NCI-H460 (cell line): ENCODE results near the gene B4GALNT1. TPM values are rescaled to one million over a fixed set of nuclear protein-coding genes. Genes with fewer than 3 reads are reported as not detected.
"Not testable (repeated sequence)": the region's sequence is repeated elsewhere in the genome, so short reads cannot be mapped to it uniquely, and the experiment has no call there.

Experiments
- DNase-seq: peaks from one replicate; pipeline ENCODE4 v3.0.0-alpha.2; 2016; ENCODE audit warnings: low read depth; ENCODE audit errors: extremely low read depth
- total RNA-seq: library from RNA; depleted of rRNA; stranded (reverse); fragments of >200 nt; shearing (Covaris generic); gene quantifications from 2 replicates; pipeline ENCODE4 v1.2.3, GENCODE V29; 2014

B4GALNT1 gene
- total RNA-seq, 1 experiment from 2014 or later, result 43.1 TPM

- peak; percentile 46 for DNase-seq
Observed at GRCh38 chr12:57621497-57622292, 11.3 kb downstream of the B4GALNT1 start.

- DNase-seq, result no peak
Observed at GRCh38 chr12:57620936-57621496, 12.0 kb downstream of the B4GALNT1 start.

- no peak for DNase-seq
Observed at GRCh38 chr12:57620245-57620935, 12.6 kb downstream of the B4GALNT1 start.

- DNase-seq, result no peak
Observed at GRCh38 chr12:57619434-57620244, 13.4 kb downstream of the B4GALNT1 start.

DNA sequence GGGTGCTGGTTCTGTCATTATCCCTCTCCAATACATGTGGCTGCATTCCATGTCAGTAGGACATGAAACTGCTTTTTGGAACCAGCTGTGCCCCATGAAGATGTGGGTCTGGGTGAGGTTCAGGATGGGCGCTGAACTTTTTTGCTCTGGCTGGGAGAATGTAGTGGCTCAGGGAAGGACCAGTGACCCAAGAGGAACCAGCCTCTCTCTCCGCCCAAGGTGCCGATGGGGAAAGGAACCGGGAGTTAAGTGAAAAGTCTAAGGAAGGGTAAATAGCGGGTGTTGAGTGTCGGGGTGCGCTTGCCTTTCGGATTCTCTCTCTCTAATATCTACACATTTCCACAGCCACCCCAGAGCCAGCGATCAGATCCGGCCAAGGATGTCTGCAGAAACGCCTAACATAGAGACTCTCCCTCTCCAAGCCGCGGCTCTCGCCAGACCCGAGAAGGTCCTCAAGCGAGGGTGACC, 14.0 kb downstream of the B4GALNT1 start:
- no peak for DNase-seq

DNA sequence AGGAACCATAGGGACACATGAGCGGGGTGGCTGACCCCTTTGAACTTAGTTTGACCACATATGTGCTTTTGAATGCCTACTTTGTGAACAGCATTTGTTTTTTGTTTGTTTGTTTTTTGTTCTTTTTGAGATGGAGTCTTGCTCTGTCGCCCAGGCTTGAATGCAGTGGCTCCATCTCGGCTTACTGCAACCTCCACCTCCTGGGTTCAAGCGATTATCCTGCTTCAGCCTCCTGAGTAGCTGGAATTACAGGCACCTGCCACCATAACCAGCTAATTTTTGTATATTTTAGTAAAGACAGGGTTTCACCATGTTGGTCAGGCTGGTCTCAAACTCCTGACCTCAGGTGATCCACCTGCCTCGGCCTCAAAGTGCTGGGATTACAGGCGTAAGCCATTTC, 14.6 kb downstream of the B4GALNT1 start:
- DNase-seq, result not testable (repeated sequence)

DNA sequence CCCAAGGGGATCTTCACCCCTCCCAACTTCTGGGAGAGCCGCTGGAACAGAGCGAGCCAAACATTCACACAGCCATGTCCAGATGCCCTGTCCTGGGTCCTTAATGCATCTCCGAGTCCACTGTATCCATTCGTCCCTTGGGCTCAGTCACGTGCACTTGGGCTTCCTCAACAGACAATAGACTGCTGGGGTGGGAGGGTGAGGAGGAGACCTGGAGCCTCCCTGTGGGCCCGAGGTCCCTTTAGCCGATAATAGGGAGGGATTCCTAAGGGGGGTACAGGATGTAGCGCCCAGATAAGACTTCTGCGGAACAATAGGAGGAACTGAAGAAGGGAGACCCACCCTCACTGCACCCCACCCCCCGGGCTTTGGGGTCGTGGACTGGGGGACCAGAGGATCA, 15.1 kb downstream of the B4GALNT1 start:
- DNase-seq, result no peak

DNA sequence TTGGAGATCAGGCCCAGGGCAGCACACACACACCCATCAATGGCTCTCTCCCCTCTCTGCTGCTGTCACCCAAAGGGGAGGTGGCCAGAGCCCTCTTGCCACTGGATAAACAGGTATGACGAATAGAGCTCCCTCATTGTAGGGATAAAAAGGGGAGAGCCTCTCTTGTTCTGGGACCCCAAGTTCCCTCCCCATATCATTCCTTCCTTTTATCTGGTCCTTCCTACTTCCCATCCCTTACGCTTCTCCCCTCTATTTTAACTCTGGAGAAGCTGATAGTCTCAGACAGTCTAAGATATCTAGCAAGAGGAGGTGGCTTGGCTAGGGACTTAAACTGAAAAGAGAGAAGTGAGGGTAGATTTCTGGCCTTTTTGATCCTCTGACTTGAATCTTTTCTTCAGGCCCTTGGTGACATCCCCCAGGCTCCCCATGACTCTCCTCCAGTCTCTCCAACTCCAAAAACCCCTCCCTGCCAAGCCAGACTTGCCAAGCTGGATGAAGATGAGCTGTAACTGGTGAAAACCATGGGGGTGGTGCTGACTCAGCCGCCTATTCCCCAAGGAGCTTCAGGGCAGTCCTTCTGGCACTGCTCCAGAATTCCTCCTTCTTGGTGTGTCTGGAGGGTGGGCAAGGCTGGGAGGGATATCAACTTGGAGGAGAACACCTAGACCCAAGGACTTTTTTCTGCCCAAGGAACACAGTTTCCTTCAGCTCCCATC, 16.5 kb downstream of the B4GALNT1 start:
- DNase-seq, result no peak

- no peak for DNase-seq
Observed at GRCh38 chr12:57615637-57616036, 17.4 kb downstream of the B4GALNT1 start.

DNA sequence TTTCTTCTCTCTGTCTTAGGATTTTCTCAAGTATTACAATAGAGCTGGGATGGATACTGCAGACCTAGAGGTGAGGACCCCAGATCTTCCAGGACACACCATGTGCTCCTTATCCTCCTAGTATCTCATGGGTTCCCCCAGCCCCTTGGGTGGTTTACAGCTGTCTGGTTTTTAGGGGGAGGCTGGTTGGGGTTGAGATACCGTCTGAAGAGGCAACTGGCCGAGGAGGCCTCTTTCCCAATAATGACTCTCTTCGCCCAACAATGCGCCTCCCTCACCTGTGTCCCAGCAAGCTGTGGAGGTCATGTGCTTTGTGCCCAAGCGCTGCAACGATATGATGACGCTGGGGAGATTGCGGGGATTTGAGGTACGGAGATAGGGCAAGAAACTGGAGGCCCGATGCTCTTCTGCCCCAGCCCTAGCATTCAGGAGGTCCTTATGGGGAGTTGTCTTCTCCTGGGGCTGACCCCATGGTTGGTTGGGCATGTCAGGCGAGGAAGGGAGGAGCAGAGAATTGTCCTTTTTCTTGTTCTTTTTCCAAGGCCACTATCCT, 18.0 kb downstream of the B4GALNT1 start:
- DNase-seq, result no peak

GRCh38 chr12:57614178-57614947, 18.6 kb downstream of the B4GALNT1 start:
- DNase-seq, result no peak

DNA sequence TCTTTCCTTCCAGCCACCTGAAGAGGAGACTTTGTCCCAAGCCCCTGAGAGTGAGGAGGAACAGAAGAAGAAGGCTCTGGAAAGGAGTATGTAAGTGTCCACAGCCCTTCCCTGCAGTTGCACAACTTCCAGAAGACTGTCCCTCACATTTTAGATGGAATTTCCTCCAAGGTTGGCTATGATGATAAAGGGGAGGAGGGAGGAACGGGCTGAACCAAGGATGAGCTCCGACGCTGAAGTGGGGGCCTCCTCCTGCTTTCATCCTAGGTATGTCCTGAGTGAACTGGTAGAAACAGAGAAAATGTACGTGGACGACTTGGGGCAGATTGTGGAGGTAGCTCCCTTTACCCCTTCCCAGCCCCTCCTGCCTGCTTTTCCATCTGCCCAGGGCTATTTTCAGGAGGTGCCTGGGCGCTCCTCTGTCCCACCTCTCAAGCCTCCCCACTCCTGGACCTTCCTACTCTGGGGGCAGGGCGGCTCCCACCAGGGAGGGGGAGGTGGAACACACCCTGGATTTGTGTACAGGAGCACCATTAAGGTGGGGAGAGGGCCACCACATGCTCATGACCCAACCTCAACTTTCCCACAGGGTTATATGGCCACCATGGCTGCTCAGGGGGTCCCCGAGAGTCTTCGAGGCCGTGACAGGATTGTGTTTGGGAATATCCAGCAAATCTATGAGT, 19.4 kb downstream of the B4GALNT1 start:
- DNase-seq, result no peak

GRCh38 chr12:57612711-57613426, 20.1 kb downstream of the B4GALNT1 start:
- DNase-seq, result no peak

DNA sequence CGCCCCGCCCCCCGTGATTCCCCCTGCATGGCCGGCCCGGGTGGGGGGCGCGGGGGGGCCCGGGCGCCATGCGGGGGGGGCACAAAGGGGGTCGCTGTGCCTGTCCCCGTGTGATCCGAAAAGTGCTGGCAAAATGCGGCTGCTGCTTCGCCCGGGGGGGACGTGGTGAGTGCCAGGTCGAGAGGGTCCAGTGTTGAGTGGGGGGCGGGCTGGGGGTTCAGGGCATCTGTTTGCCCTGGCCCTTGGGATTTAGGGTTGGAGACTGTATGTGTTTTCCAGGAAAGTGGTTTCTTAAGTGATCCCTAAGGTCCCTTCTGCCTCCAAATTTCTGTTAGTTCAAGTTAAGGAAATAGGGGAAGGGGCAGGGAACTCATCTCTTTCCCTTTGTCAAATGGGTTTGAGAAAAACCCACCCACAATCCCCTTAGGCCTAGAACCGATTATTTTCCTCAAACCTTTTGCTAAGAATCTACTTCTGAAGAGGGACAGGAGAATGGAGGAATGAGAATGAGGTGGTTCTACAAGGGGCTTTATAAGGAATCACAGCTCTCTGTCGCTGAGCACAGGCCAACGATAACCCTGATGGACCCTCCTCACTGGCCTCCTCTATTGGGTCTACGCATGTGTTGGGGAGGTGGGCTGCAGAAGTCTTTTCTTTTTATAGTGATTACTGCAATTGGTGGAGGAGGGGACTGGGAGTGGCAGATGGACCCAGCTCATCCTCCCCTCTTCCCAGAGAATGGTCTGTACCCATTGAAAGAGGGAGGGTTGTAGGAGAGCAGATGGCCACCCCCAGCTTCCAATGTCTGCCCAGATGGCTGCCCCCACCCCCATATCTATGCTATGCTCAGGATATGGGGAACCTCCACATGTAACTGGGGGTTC, 20.9 kb downstream of the B4GALNT1 start:
- DNase-seq, result no peak

- DNase-seq, result no peak
Observed at GRCh38 chr12:57611108-57611826, 21.7 kb downstream of the B4GALNT1 start, which contains the start of gene ARHGEF25. TSS of gene ARHGEF25 (plus strand) at chr12:57611435. CDS start at chr12:57611895, 460 bp downstream.

DNA sequence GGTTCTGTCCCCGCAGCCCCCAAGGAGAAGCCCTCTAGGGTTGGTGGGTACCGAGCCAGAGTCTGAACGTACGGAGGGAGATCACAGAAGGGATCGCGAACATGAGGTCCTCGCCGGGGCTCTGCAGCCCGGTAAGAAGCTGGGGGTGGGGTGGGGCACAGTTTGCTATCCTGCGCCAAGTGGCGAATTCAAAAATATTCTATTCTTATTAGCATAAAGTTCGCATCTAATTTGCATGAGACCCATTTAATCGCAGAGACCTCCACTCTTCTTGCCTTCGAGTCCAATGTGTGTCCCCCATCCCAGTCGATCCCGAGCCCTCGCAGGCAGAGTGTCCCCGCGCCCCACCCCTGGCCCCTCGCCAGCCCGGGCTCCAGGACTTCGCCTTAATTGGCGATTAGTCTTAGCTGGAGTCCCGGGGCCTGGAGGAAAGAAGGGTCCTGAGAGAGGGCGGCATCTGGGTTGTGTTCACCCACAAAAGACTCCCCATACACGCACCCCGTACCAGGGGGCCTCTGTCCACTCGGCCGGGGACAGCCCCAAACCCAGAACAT, 22.4 kb downstream of the B4GALNT1 start:
- DNase-seq, result no peak
